HG03469 (cell line): ENCODE data around the gene FBXL20.
"Not testable (repeated sequence)": the region's sequence is repeated elsewhere in the genome, so short reads cannot be mapped to it uniquely, and the experiment has no call there.

ENCODE experiments used
- ATAC-seq: cut with Tn5 transposase; IDR thresholded peaks from one replicate; pipeline ENCODE4 v1.9.1; 2021; ENCODE audit warnings: mild to moderate bottlenecking, moderate library complexity, moderate number of reproducible peaks; ENCODE audit not compliant: unreplicated experiment

Gene FBXL20

GRCh38 chr17:39391448-39391847 lies 10.0 kb downstream of the FBXL20 start:
- no peak for ATAC-seq

DNA sequence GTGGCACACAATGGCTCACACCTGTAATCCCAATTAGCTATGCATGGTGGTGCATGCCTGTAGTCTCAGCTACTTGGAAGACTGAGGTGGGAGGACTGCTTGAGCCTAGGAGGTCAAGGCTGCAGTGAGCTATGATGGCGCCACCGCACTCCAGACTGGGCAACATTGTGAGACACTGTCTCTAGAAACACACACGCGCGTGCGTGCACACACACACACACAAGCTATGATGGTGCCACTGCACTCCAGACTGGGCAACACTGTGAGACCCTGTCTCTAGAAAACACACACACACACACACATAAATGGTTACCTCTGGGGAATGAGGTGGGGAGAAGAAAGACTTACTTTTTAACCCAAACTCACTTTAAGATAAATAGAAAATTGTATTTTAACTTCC lies 16.4 kb downstream of the FBXL20 start:
- no peak for ATAC-seq

- ATAC-seq, result no peak
Observed at GRCh38 chr17:39380144-39380543, 21.3 kb downstream of the FBXL20 start.

- no peak for ATAC-seq
Observed at GRCh38 chr17:39376434-39376833, 25.0 kb downstream of the FBXL20 start.

GRCh38 chr17:39367805-39368204 lies 33.6 kb downstream of the FBXL20 start:
- ATAC-seq, result not testable (repeated sequence)

DNA sequence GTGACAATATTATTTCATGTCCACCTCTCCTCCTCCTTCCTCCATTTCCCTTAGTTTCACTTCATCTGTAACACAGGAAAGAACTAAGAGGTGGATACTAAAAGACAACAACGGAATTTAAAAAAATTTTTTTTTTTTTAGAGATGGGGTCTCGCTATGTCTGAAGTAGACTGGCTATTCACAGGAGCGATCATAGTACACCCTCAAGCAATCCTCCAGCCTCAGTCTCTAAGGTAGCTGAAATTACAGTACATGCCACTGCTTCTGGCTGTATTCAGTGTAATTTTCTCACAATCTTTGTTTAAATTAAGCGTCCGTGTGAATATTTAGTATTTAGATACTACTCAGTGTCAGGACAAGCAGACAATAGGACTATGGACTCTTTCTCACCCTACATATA lies 35.6 kb downstream of the FBXL20 start:
- no peak for ATAC-seq

GRCh38 chr17:39365242-39365641 lies 36.2 kb downstream of the FBXL20 start:
- ATAC-seq, result no peak

DNA sequence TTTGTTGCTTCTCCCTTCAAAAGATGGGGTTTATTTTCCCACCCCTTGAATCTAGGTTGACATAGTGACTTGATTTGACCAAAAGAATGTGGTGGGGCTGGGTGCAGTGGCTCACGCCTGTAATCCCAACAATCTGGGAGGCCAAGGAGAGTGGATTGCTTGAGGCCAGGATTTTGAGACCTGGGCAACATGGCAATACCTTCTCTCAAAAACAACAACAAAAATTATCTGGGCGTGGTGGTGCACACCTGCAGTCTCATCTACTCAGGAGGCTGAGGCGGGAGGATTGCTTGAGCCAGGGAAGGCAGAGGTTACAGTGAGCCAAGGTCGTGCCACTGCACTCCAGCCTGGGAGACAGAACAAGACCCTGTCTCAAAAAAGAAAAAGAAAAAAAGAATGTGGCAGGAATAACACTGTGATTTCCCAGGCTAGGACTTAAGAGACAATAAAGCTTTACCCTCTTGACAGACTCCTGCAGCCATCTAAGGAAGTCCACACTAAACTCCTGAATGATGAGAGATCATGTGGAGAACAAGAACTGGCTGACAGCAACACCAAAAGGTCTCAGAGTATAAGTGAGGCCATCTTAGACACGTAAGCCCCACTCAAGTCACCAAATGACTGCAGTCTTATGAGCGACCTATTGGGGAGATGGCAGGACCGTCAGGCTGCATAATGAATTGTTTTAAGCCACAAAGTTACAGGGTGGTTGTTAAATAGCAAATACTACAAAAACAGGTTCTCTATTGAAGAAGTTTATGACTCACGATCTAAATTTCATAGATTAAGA lies 37.0 kb downstream of the FBXL20 start:
- no peak for ATAC-seq

DNA sequence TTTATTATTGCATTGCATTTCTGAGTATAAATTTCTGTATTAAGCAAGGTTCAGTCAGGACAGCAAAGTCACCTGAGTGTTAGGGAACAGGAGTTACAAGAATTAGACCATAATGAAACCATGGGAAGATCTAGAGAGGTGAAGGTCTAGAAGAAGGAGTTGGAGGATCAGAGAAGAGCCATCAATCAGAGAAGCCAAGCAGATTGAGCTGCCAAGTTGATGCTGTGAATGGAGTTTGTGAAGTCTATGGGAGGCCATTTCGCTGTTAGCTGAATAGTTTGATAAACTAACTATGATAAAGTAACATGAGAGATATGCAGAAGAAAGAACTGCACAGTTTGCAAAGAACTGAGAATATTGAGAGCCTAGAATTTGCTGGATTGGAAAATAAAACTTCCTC lies 40.4 kb downstream of the FBXL20 start:
- ATAC-seq, result no peak

DNA sequence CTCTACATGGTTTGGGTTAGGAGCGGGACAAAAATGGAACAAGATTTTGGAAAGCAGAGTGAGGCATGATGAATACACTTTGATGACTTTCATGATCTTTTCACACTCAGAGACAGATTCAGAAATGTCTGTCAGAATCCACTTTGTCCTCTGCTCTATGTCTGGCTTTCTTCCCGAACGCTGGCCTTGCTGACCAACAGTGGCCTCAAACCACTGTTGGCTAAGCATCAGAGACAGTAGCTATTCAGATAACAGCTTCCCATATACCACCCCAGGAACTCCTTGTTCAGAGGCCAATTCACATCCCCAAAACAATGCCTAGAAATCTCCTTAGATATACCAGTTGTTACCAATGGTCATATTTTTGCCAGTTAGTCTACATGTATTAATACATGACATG lies 40.9 kb downstream of the FBXL20 start:
- ATAC-seq, result no peak

DNA sequence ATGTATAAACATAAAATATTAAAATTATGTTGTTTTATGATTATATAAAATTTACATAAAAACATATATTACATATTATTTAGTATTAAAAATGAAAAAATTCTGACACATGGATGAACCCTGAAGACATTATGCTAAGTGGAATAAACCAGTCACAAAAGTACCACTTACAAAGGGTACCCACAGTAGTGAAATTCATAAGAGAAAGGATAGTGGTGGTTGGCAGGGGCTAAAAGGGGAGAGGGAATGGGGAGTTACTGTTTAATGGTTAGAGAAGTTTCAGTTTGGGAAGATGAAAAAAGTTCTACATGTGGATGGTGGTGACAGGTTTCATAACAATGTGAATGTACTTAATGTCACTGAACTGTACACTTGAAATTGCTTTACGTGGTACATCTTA lies 41.4 kb downstream of the FBXL20 start:
- ATAC-seq, result no peak

GRCh38 chr17:39357986-39358385 lies 43.4 kb downstream of the FBXL20 start:
- ATAC-seq, result no peak

GRCh38 chr17:39357488-39357887 lies 43.9 kb downstream of the FBXL20 start:
- no peak for ATAC-seq

DNA sequence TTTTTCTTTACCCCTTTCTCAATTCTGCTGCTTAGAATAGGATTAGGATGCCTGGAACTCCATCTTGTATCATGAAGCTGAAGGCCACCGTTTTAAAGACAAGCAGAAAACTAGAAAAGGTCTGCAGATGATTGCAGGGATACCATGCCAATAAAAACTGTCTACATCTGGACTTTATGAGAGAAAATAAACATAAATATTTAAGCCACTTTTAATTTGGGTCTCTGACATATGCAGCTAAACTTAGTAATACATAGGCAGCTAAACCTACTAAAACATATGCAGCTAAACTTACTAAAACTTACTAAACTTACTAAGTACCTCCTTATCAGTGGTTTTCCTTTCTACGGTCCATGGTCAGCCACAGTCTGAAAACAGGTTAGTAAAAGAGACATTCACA lies 48.4 kb downstream of the FBXL20 start:
- no peak for ATAC-seq

DNA sequence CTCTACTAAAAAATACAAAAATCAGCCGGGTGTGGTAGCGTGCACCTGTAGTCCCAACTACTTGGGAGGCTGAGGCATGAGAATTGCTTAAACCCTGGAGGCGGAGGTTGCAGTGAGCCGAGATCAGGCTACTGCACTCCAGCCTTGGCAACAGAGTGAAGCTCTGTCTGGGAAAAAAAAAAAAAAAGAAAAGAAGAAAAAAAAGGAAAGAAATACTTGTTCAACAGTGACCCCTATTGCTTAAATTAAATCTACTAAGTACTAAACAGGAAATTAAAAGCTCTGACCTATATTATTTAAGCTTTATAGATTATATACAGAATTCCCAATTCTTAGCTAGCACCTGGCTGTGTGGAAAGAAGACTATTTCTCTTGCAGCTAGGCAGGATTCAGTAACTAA lies 48.9 kb downstream of the FBXL20 start:
- no peak for ATAC-seq

GRCh38 chr17:39351508-39351907 lies 49.9 kb downstream of the FBXL20 start:
- no peak for ATAC-seq

- no peak for ATAC-seq
Observed at GRCh38 chr17:39349246-39349645, 52.2 kb downstream of the FBXL20 start.

DNA sequence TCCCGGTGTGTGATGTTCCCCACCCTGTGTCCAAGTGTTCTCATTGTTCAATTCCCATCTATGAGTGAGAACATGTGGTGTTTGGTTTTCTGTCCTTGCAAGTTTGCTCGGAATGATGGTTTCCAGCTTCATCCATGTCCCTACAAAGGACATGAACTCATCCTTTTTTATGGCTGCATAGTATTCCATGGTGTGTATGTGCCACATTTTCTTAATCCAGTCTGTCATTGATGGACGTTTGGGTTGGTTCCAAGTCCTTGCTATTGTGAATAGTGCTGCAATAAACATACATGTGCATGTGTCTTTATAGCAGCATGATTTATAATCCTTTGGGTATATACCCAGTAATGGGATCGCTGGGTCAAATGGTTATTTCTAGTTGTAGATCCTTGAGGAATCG lies 54.6 kb downstream of the FBXL20 start:
- not testable (repeated sequence) for ATAC-seq

GRCh38 chr17:39341541-39341940 lies 59.9 kb downstream of the FBXL20 start:
- no peak for ATAC-seq

GRCh38 chr17:39340731-39341130 lies 60.7 kb downstream of the FBXL20 start:
- no peak for ATAC-seq

DNA sequence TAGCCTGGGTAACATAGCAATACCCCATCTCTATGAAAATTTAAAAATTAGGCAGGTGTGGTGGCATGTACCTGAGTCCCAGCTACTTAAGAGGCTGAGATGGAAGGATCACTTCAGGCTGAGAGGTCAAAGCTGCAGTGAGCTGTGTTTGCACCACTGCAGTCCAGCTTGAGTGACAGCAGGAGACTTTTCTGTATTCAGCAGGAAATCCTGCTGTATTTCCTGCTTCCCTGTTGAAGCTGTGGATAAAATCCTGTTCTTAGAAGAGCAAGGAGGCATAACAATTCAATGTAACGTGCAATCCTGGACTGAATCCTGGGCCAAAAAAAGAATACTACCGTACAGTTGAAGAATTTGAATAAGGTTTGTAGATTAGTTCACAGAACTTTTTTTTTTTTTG lies 62.2 kb downstream of the FBXL20 start:
- ATAC-seq, result no peak

- ATAC-seq, result not testable (repeated sequence)
Observed at GRCh38 chr17:39337649-39338048, 63.8 kb downstream of the FBXL20 start.

- no peak for ATAC-seq
Observed at GRCh38 chr17:39335704-39336223, 65.7 kb downstream of the FBXL20 start.
